B cell (primary cell): ENCODE results near the gene RABL2A. TPM values are rescaled to one million over a fixed set of nuclear protein-coding genes. Genes with fewer than 3 reads are reported as not detected.
A peak's percentile ranks its signal among the peaks of the same experiment; 100 is the strongest.
"Not testable (repeated sequence)": the region's sequence is repeated elsewhere in the genome, so short reads cannot be mapped to it uniquely, and the experiment has no call there.

Experiments
- ATAC-seq: fragments of 200-7000 bp; cut with Tn5 transposase; one replicate; pipeline ENCODE4 v1.10.0; 2021; ENCODE audit warnings: low read depth, mild to moderate bottlenecking, moderate number of reproducible peaks, moderate library complexity
- CTCF ChIA-PET: fragments of 350-600 bp; sonication (Branson Sonifier 250); formaldehyde crosslinking; loops from one replicate; lab custom pipeline; 2021; ENCODE audit warnings: antibody characterized with exemption, inconsistent platforms; lab: Charles Lee
- POLR2A ChIA-PET: fragments of 350-600 bp; sonication (Branson Sonifier 250); formaldehyde crosslinking; loops from one replicate; lab custom pipeline; 2021; ENCODE audit warnings: antibody characterized with exemption; lab: Charles Lee
- DNase-seq: peaks from one replicate; pipeline ENCODE4 v3.0.0; 2013
- H2AFZ ChIP-seq: 2 replicates; pipeline ENCODE4 v1.6.1; 2012; ENCODE audit warnings: mild to moderate bottlenecking, low read depth, low read length; ENCODE audit not compliant: insufficient read depth, poor library complexity, severe bottlenecking
- H3K27ac ChIP-seq, 2 donors: 1 replicate in 1 of 2; 2 replicates in 1 of 2; pipeline ENCODE4 v1.5.1; 2012 to 2013; ENCODE audit warnings: low read length in 2 of 2, mild to moderate bottlenecking in 2 of 2, moderate library complexity in 1 of 2
- H3K27me3 ChIP-seq, 4 experiments: fragments of 200-600 bp in 1 of 4; sonication (generic) in 1 of 4; replicated peaks in 1 of 4; 1 replicate in 2 of 4; 2 replicates in 2 of 4; pipeline versions ENCODE4 v1.6.1 to v1.7.0; 2013 to 2016; ENCODE audit warnings: low read length in 3 of 4, mild to moderate bottlenecking in 2 of 4, mixed read lengths in 1 of 4, moderate library complexity in 1 of 4; ENCODE audit not compliant: insufficient read depth in 4 of 4, control insufficient read depth in 3 of 4; ENCODE audit errors: control extremely low read depth in 1 of 4
- H3K36me3 ChIP-seq, 2 experiments: replicated peaks in 1 of 2; 1 replicate in 1 of 2; 2 replicates in 1 of 2; pipeline versions ENCODE4 v1.6.1 to v1.7.1; 2013; ENCODE audit warnings: low read length in 1 of 2; ENCODE audit not compliant: insufficient read depth in 2 of 2, control insufficient read depth in 1 of 2; ENCODE audit errors: control extremely low read depth in 1 of 2, extremely low read depth in 1 of 2
- H3K4me1 ChIP-seq, 2 donors: fragments of 200-600 bp in 1 of 2; sonication (generic) in 1 of 2; 1 replicate in 1 of 2; 2 replicates in 1 of 2; pipeline versions ENCODE4 v1.5.1 to v1.6.1; 2013 to 2017; ENCODE audit warnings: low read length in 2 of 2; ENCODE audit not compliant: control insufficient read depth in 2 of 2, insufficient read depth in 2 of 2
- H3K4me2 ChIP-seq: replicated peaks from 2 replicates; pipeline ENCODE3; 2012; ENCODE audit warnings: mild to moderate bottlenecking, low read depth, low read length; ENCODE audit not compliant: poor library complexity, severe bottlenecking
- H3K4me3 ChIP-seq, 5 experiments: fragments of 200-600 bp in 1 of 5; sonication (generic) in 1 of 5; 1 replicate in 3 of 5; 2 replicates in 2 of 5; pipeline versions ENCODE4 v1.5.1 to v1.7.0; 2011 to 2016; ENCODE audit warnings: low read length in 4 of 5, mild to moderate bottlenecking in 4 of 5, low read depth in 2 of 5, control low read depth in 1 of 5, moderate library complexity in 1 of 5; ENCODE audit not compliant: insufficient read depth in 1 of 5; ENCODE audit errors: control extremely low read depth in 1 of 5, extremely low read depth in 1 of 5
- H3K79me2 ChIP-seq: fragments of 200-600 bp; sonication (generic); one replicate; pipeline ENCODE4 v1.6.0; 2016; ENCODE audit warnings: low read length; ENCODE audit not compliant: control insufficient read depth, insufficient read depth
- H3K9ac ChIP-seq: fragments of 200-600 bp; sonication (generic); 2 replicates; pipeline ENCODE4 v1.6.1; 2017; ENCODE audit warnings: mild to moderate bottlenecking, low read length, moderate library complexity
- H3K9me3 ChIP-seq, 3 donors: one replicate each; pipeline versions ENCODE4 v1.6.1 to v1.7.1; 2013; ENCODE audit warnings: low read length in 2 of 3; ENCODE audit not compliant: control insufficient read depth in 2 of 3, insufficient read depth in 1 of 3; ENCODE audit errors: control extremely low read depth in 1 of 3
- H4K20me1 ChIP-seq: 2 replicates; pipeline ENCODE4 v1.6.0; 2012; ENCODE audit warnings: mild to moderate bottlenecking, low read length; ENCODE audit not compliant: insufficient read depth, control insufficient read depth, poor library complexity, severe bottlenecking
- H3K27ac Mint-ChIP-seq: one replicate; pipeline ENCODE4 v1.8.0; 2021; ENCODE audit warnings: mixed read lengths
- H3K27me3 Mint-ChIP-seq: one replicate; pipeline ENCODE4 v1.8.0; 2021; ENCODE audit warnings: mixed read lengths
- H3K4me1 Mint-ChIP-seq: one replicate; pipeline ENCODE4 v1.8.0; 2021; ENCODE audit warnings: mixed read lengths
- H3K4me3 Mint-ChIP-seq: one replicate; pipeline ENCODE4 v1.8.0; 2021; ENCODE audit warnings: mixed read lengths
- H3K9me3 Mint-ChIP-seq: one replicate; pipeline ENCODE4 v1.8.0; 2022; ENCODE audit warnings: mixed read lengths; ENCODE audit not compliant: insufficient read depth
- WGBS: methylation state at CpG from one replicate; pipeline ENCODE4 v1.1.5; 2013; ENCODE audit warnings: missing lambda C conversion rate; ENCODE audit not compliant: insufficient coverage; 5-methylcytosine and 5-hydroxymethylcytosine counted together
- intact Hi-C: fragments of 100-400 bp; cut with micrococcal nuclease; formaldehyde crosslinking; loops from one replicate; pipeline ENCODE4 v1.10.0; 2022
- polyA plus RNA-seq: library from polyadenylated mRNA; depleted of rRNA; stranded (reverse); fragments of >200 nt; gene quantifications from 2 replicates; pipeline ENCODE4 v1.2.3, GENCODE V29; 2012
- total RNA-seq, 2 donors: library from RNA; stranded (reverse); fragments of 120-200 nt in 1 of 2; gene quantifications; 1 replicate in 1 of 2; 2 replicates in 1 of 2; pipeline versions ENCODE4 v1.2.3 to v1.2.4, GENCODE V29; 2013 to 2022

The RABL2A gene
- total and polyA plus RNA-seq, 2 donors (not counting 1 experiment from before 2014, with no cell fraction given): 50.6 to 84.7 TPM

GRCh38 chr2:113606036-113606435, 21.0 kb upstream of the RABL2A start:
- H3K4me2 ChIP-seq, H3K4me3 Mint-ChIP-seq, CTCF ChIA-PET, H3K9me3 ChIP-seq, POLR2A ChIA-PET, H3K27me3 ChIP-seq, H3K4me3 ChIP-seq, H3K79me2 ChIP-seq, H3K27ac Mint-ChIP-seq, H3K27me3 Mint-ChIP-seq, H3K27ac ChIP-seq, H3K9ac ChIP-seq, DNase-seq, H2AFZ ChIP-seq, ATAC-seq, H3K36me3 ChIP-seq, H4K20me1 ChIP-seq, H3K4me1 ChIP-seq, H3K9me3 Mint-ChIP-seq, intact Hi-C loops: not testable (repeated sequence)
- H3K4me1 Mint-ChIP-seq: peaks cover 10% of the 10 kb centered on the region
- WGBS: no CpG with 5 or more reads among the region's 1 CpG

GRCh38 chr2:113609822-113610221, 17.2 kb upstream of the RABL2A start:
- POLR2A ChIA-PET, H3K4me1 Mint-ChIP-seq, ATAC-seq, H3K4me2 ChIP-seq, H3K36me3 ChIP-seq, H3K4me1 ChIP-seq, H3K27ac ChIP-seq, H3K4me3 ChIP-seq, CTCF ChIA-PET, H3K27me3 Mint-ChIP-seq, H3K4me3 Mint-ChIP-seq, intact Hi-C loops, H3K9ac ChIP-seq, H3K9me3 ChIP-seq, H4K20me1 ChIP-seq, H3K27me3 ChIP-seq, DNase-seq, H3K79me2 ChIP-seq, H3K9me3 Mint-ChIP-seq, H3K27ac Mint-ChIP-seq, H2AFZ ChIP-seq: not testable (repeated sequence)
- WGBS: no CpG with 5 or more reads among the region's 7 CpGs

DNA sequence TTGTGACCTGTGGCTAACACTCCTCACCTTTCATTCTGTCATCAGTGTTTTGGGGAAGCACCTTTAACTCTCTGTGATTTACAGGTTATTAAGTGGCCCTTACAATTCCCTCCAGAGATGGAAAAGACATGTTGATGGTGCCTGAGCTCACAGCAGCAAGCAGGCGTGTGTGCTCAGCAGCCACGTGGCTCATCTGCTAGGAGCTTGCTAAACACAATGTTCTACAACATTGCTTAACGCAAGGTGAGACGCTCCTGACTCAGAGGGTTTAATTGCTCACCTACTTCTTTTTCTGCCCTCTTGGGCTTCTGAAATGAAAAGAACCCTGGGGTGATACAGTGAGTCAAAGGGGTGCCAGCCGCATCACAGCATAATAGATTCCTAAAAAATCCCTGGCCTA, 6.1 kb upstream of the RABL2A start:
- DNase-seq, H3K9ac ChIP-seq, H3K4me1 ChIP-seq, H2AFZ ChIP-seq, H3K27ac Mint-ChIP-seq, ATAC-seq, H3K4me3 Mint-ChIP-seq, H3K4me3 ChIP-seq, H3K9me3 Mint-ChIP-seq, POLR2A ChIA-PET, H3K27me3 Mint-ChIP-seq, H3K9me3 ChIP-seq, H3K27me3 ChIP-seq, H3K79me2 ChIP-seq, CTCF ChIA-PET, H3K36me3 ChIP-seq, H4K20me1 ChIP-seq, intact Hi-C loops, H3K27ac ChIP-seq, H3K4me2 ChIP-seq: not testable (repeated sequence)
- WGBS: 85% methylated on average over 2 of the region's 5 CpGs
- H3K4me1 Mint-ChIP-seq: peaks cover 12% of the 10 kb centered on the region

- H3K79me2 ChIP-seq, H3K4me2 ChIP-seq, intact Hi-C loops, H2AFZ ChIP-seq, H3K36me3 ChIP-seq, POLR2A ChIA-PET, H3K4me1 ChIP-seq, H3K9me3 Mint-ChIP-seq, CTCF ChIA-PET, H3K27me3 Mint-ChIP-seq, H3K9ac ChIP-seq, ATAC-seq, H3K9me3 ChIP-seq, H4K20me1 ChIP-seq, H3K27me3 ChIP-seq: not testable (repeated sequence)
- 71% methylated on average over 4 of the region's 10 CpGs for WGBS
- peak overlapping the region; percentile 78 for H3K27ac Mint-ChIP-seq
- peak overlapping the region in 1 of 5 experiments; percentile 10 for H3K4me3 ChIP-seq
- peak overlapping the region; percentile 12 to 77 for H3K27ac ChIP-seq
- peak; percentile 24 for DNase-seq
- peaks cover 18% of the 10 kb centered on the region for H3K4me1 Mint-ChIP-seq
- peak overlapping the region; percentile 59 for H3K4me3 Mint-ChIP-seq
Measured at GRCh38 chr2:113625906-113626305, 1.2 kb upstream of the RABL2A start.
